ENCODE results near the gene ZNF81. TPM values are rescaled to one million over a fixed set of nuclear protein-coding genes. Genes with fewer than 3 reads are reported as not detected.
"Not testable (repeated sequence)": the region's sequence is repeated elsewhere in the genome, so short reads cannot be mapped to it uniquely, and the experiment has no call there.

ZNF81 gene
- total and polyA plus RNA-seq, 5 experiments from 2014 or later: 1.5 to 13.3 (median 4.8) TPM

- H3K27me3 Mint-ChIP-seq: no peaks in the 10 kb centered on the region
- ATAC-seq (no peak), DNase-seq (no peak)
- POLR2A ChIA-PET: no interaction called here
- H3K4me1 Mint-ChIP-seq: no peaks in the 10 kb centered on the region
- H3K27ac Mint-ChIP-seq: no peak overlapping the region
- H3K9me3 Mint-ChIP-seq: peaks cover 0 to 4% (median 0%) of the 10 kb centered on the region in 9 donors
- no peaks in the 10 kb centered on the region for H3K36me3 Mint-ChIP-seq
- H3K4me3 Mint-ChIP-seq: no peak overlapping the region
These were observed 21.9 kb upstream of the ZNF81 start for GRCh38 chrX:47814851-47815250.

DNA sequence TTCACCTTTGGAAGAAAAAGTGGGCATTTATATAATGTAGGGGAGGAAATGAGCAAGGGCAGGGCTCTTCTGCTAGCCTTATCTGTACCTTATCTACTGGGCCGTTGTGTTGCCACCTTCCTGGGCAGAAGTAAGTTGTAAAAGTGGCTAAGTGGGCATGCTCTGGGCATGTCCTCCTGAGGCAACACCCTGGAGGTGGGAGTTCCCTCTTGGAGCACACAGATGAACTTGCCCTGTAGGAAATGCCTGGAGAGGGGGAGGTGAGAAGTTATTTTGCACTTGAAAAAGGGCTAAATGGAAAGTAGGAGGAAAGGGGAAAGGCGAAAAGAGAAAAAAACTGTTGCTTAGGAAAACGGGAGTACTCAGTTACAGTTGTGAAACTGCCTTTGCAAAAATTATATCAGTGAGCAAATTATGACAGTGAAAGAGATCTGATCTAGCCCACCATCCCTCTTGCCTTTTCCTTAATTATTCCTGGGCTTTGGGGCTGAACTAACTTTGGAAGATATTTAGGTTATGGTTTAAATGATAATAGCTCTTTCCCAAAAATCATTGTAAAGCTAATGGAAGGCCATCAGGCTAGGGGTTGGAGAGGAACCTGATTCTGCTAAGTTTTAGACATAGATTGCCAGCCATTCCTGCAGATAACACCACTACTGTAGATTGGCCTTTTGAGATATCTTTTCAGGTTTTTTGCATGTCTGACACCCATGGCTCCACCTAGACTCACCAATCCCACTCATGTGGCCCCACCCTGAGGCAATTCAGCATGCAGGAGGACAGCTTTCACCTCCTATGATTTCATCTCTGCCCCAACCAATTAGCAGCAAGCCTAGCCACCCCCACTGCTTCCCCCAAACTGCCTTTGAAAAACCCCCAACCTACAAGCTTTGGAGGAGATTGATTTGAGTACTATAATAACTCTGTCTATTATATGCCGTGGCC, 20.5 kb upstream of the ZNF81 start:
- peaks cover 0 to 6% (median 1%) of the 10 kb centered on the region in 4 donors for H3K4me1 Mint-ChIP-seq
- no peak overlapping the region for H3K27ac Mint-ChIP-seq
- no peaks in the 10 kb centered on the region for H3K36me3 Mint-ChIP-seq
- no peak overlapping the region for H3K4me3 Mint-ChIP-seq
- ATAC-seq (no peak), DNase-seq (no peak)
- POLR2A ChIA-PET: no interaction called here
- peaks cover 0 to 4% (median 0%) of the 10 kb centered on the region in 9 donors for H3K9me3 Mint-ChIP-seq
- no peaks in the 10 kb centered on the region for H3K27me3 Mint-ChIP-seq

DNA sequence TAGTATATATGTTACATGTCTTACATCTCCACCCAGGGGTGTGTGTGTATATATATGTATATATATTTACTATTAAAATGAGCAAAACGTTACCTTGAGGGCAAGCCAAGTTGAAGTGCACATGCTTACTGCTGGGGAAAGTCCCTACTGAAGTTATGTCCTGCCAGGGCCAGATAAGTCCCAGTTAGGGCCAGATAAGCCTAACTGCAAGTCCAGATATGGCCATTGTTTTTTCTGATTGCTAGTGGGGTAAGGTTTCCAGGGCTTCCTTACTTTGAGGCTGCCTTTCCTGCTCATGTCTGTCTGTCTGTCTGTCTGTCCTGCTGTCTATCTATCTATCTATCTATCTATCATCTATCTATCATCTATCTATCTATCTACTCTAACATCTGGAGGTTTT, 19.3 kb upstream of the ZNF81 start:
- DNase-seq: no peak
- ATAC-seq: no peak
- peaks cover 0 to 6% (median 1%) of the 10 kb centered on the region in 4 donors for H3K4me1 Mint-ChIP-seq
- no peak overlapping the region for H3K4me3 Mint-ChIP-seq
- no peaks in the 10 kb centered on the region for H3K27me3 Mint-ChIP-seq
- POLR2A ChIA-PET: no interaction called here
- peaks cover 0 to 4% (median 0%) of the 10 kb centered on the region in 9 donors for H3K9me3 Mint-ChIP-seq
- H3K27ac Mint-ChIP-seq: no peak overlapping the region
- H3K36me3 Mint-ChIP-seq: no peaks in the 10 kb centered on the region

DNA sequence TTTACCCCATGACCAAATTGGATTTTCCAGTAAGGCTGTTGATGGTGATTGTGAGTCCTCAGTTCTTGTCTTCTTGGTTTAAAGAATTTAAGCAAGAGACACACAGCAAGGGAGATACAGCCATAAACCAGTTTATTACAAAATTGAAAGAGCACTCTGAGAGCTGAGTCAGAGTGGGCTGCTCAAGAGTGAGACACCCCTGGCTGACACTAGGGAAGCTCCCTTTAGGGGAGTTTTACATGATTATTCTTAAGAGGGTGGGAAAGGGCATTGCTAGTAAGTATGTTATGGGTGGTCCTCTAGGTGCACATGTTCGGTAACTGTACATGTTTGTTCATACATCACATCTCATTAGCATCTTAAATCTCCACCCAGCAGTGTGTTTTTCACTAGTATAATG, 18.8 kb upstream of the ZNF81 start:
- no peaks in the 10 kb centered on the region for H3K27me3 Mint-ChIP-seq
- H3K4me1 Mint-ChIP-seq: peaks cover 3 to 11% (median 5%) of the 10 kb centered on the region in 4 donors
- DNase-seq: no peak
- H3K27ac Mint-ChIP-seq: no peak overlapping the region
- H3K36me3 Mint-ChIP-seq: no peaks in the 10 kb centered on the region
- H3K9me3 Mint-ChIP-seq: peaks cover 0 to 4% (median 0%) of the 10 kb centered on the region in 9 donors
- no peak for ATAC-seq
- H3K4me3 Mint-ChIP-seq: no peak overlapping the region
- POLR2A ChIA-PET: interaction anchor here (0.5 kb wide), 1 partner anchor 604 kb away, joined by 3 read pairs; no protein-coding TSS in a partner anchor

GRCh38 chrX:47828984-47829383, 7.7 kb upstream of the ZNF81 start:
- Mint-ChIP-seq H3K36me3 (no peaks in the 10 kb centered on the region), H3K27ac (no peak overlapping the region), H3K4me1 (peaks cover 0 to 2% (median 0%) of the 10 kb centered on the region in 4 donors), H3K27me3 (no peaks in the 10 kb centered on the region), H3K9me3 (no peaks in the 10 kb centered on the region), H3K4me3 (no peak overlapping the region)
- ATAC-seq (no peak), DNase-seq (no peak)
- POLR2A ChIA-PET: interaction anchor here (0.7 kb wide), 1 partner anchor 708 kb away, joined by 4 read pairs; no protein-coding TSS in a partner anchor

DNA sequence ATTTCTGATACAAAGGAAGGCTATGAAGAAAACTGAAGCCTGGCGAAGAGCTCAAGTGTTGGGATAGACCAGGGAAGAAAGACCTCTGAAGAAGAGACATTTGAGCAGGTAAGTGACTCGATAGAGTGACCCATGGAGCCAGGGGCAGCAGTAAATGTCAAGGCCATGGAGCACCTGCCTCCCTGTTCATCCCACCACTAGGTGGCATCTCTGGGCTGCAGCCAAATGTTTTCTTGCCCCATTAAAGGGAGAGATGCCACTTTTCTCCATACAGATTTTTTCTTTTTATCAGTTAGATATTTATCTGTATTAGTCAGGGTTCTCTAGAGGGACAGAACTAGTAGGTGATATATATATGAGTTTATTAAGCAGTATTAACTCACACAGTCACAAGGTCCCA, 4.9 kb upstream of the ZNF81 start:
- Mint-ChIP-seq H3K4me3 (no peak overlapping the region), H3K9me3 (no peaks in the 10 kb centered on the region), H3K4me1 (peaks cover 4 to 10% (median 6%) of the 10 kb centered on the region in 4 donors), H3K36me3 (no peaks in the 10 kb centered on the region), H3K27ac (no peak overlapping the region), H3K27me3 (no peaks in the 10 kb centered on the region)
- POLR2A ChIA-PET: no interaction called here
- DNase-seq: peak; percentile 10 to 76 (median 47)
- peak in 1 of 2 donors; percentile 28 for ATAC-seq

DNA sequence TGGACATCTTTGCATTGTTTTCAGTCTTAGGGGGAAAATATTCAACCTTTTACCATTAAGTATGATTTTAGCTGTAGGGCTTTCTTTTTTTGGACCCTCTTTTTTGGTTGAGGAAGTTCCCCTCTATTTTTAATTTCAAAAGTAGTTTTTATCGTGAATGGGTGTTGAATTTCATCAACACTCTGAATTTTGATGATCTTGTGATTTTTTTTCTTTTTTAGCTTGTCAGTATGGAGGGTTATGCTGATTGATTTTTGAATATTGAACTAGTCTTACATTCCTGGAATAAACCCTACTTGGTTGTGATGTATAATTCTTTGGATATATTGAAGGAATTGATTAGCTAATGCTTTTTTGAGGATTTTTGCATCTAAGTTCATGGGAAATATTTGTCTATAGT, 1.7 kb downstream of the ZNF81 start:
- H3K4me3 Mint-ChIP-seq: peak overlapping the region in 6 of 10 donors; percentile 14 to 97 (median 35)

GRCh38 chrX:47840111-47840510, 3.4 kb downstream of the ZNF81 start:
- Mint-ChIP-seq H3K27ac (peak overlapping the region in 1 of 10 donors; percentile 53), H3K36me3 (peaks cover 0 to 25% (median 0%) of the 10 kb centered on the region in 3 donors), H3K4me1 (peaks cover 11 to 40% (median 27%) of the 10 kb centered on the region in 4 donors), H3K9me3 (no peaks in the 10 kb centered on the region), H3K4me3 (peak overlapping the region in 1 of 10 donors; percentile 7), H3K27me3 (no peaks in the 10 kb centered on the region)
- no peak for ATAC-seq
- POLR2A ChIA-PET: no interaction called here
- no peak for DNase-seq

More for the DNA sequence above, 1.7 kb downstream of the ZNF81 start:
- ATAC-seq: no peak
- Mint-ChIP-seq H3K36me3 (peaks cover 0 to 16% (median 0%) of the 10 kb centered on the region in 3 donors), H3K4me1 (peaks cover 11 to 37% (median 25%) of the 10 kb centered on the region in 4 donors), H3K9me3 (no peaks in the 10 kb centered on the region), H3K27me3 (no peaks in the 10 kb centered on the region), H3K27ac (peak overlapping the region in 3 of 10 donors; percentile 16 to 98 (median 51))
- DNase-seq: no peak
- POLR2A ChIA-PET: no interaction called here

- H3K4me3 Mint-ChIP-seq: peak overlapping the region in 1 of 10 donors; percentile 26
- H3K27ac Mint-ChIP-seq: no peak overlapping the region
- H3K36me3 Mint-ChIP-seq: peaks cover 0 to 51% (median 11%) of the 10 kb centered on the region in 3 donors
These were observed 6.7 kb downstream of the ZNF81 start for GRCh38 chrX:47843363-47843762.

DNA sequence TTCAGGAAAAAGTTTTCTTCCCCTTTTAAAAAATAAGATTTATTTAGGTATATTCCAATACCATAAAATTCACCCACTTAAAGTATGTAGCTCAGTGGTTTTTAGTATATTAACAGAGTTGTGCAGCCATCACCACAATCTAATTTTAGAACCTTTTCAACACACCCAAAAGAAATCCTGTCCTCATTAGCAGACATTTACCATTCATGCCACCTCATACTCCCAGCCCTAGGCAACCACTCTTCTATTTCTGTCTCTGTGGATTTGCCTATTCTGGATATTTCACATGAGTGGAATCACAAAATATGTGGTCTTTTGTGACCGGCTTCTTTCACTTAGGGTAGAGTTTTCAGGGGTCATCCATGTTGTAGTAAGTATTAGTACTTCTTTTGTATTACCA, 7.4 kb downstream of the ZNF81 start:
- DNase-seq: no peak
- no peak for ATAC-seq
- no peaks in the 10 kb centered on the region for H3K9me3 Mint-ChIP-seq
- peaks cover 0 to 55% (median 11%) of the 10 kb centered on the region in 3 donors for H3K36me3 Mint-ChIP-seq
- peaks cover 4 to 16% (median 12%) of the 10 kb centered on the region in 4 donors for H3K4me1 Mint-ChIP-seq
- POLR2A ChIA-PET: no interaction called here
- H3K4me3 Mint-ChIP-seq: no peak overlapping the region
- no peaks in the 10 kb centered on the region for H3K27me3 Mint-ChIP-seq
- H3K27ac Mint-ChIP-seq: no peak overlapping the region

More at GRCh38 chrX:47843363-47843762, 6.7 kb downstream of the ZNF81 start:
- H3K9me3 Mint-ChIP-seq: no peaks in the 10 kb centered on the region
- peaks cover 4 to 21% (median 13%) of the 10 kb centered on the region in 4 donors for H3K4me1 Mint-ChIP-seq
- H3K27me3 Mint-ChIP-seq: no peaks in the 10 kb centered on the region
- DNase-seq (no peak), ATAC-seq (no peak)
- POLR2A ChIA-PET: no interaction called here

DNA sequence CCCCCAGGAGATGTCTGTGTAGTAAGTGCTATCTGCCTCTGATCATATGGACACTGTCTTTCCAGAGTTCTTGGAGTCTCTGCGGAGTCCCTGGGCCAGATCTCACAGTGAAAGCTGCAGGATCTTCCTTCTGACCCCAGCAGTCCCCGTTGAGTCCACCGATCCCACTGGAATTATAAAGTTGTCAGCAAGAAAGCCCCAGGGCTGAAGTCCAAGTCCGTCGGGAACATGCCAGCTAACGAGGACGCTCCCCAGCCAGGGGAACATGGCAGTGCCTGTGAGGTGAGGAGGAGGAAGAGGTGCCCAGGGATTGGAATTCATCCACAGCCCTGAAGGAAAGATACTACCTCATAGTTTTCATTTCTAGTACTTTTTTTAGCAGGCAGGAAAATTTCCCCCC, 9.3 kb downstream of the ZNF81 start:
- H3K4me1 Mint-ChIP-seq: peaks cover 6 to 12% (median 10%) of the 10 kb centered on the region in 4 donors
- peaks cover 0 to 64% (median 11%) of the 10 kb centered on the region in 3 donors for H3K36me3 Mint-ChIP-seq
- no peaks in the 10 kb centered on the region for H3K27me3 Mint-ChIP-seq
- POLR2A ChIA-PET: interaction anchor here (0.9 kb wide), 1 partner anchor 9 kb away, joined by 3 read pairs; the partner anchor contains the start of gene ZNF81
- no peak overlapping the region for H3K4me3 Mint-ChIP-seq
- H3K27ac Mint-ChIP-seq: no peak overlapping the region
- H3K9me3 Mint-ChIP-seq: no peaks in the 10 kb centered on the region
- no peak for DNase-seq
- no peak for ATAC-seq

DNA sequence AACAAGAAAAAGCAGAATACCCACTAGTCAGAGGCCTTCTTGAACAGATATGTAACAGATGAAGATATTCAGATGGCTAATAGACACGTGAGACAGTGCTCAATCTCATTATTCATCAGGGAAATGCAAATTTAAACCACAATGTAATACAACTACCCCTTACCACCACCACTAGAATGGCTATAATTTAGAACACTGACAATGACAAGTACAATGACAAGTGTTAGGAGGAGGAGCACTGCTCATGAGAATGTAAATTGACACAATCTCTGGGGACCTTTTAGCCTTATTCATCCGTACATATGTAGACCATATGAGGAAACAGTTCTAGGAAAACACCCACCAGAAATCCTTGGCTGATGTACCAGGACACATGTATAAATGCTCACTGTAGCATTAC, 13.1 kb downstream of the ZNF81 start:
- DNase-seq: no peak
- POLR2A ChIA-PET: no interaction called here
- H3K36me3 Mint-ChIP-seq: peaks cover 0 to 67% (median 11%) of the 10 kb centered on the region in 3 donors
- no peaks in the 10 kb centered on the region for H3K9me3 Mint-ChIP-seq
- H3K4me1 Mint-ChIP-seq: peaks cover 6 to 11% (median 7%) of the 10 kb centered on the region in 4 donors
- no peaks in the 10 kb centered on the region for H3K27me3 Mint-ChIP-seq
- no peak overlapping the region for H3K4me3 Mint-ChIP-seq
- no peak for ATAC-seq
- no peak overlapping the region for H3K27ac Mint-ChIP-seq

DNA sequence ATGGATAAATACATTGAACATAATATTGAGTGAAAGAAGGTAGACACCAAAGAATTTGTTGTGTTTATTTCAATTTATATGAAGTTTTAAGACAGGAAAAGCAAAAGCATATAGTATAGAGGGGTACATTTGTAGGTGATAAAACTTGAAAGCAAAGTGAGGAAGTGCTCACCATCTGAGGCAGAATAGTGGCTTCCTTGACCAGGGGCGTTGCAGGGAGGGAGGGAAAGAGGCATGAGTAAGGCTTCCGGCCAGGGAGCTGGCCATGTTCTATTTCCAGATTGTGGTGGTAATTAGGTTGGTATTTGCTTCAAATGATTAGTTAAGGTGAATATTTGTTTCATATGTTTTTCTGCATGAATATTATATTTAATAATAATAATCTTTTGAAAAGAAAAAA, 13.7 kb downstream of the ZNF81 start:
- peaks cover 5 to 11% (median 7%) of the 10 kb centered on the region in 4 donors for H3K4me1 Mint-ChIP-seq

More for the DNA sequence above, 13.7 kb downstream of the ZNF81 start:
- H3K27me3 Mint-ChIP-seq, DNase-seq, POLR2A ChIA-PET, H3K4me3 Mint-ChIP-seq, H3K27ac Mint-ChIP-seq, H3K9me3 Mint-ChIP-seq, ATAC-seq: not testable (repeated sequence)
- H3K36me3 Mint-ChIP-seq: peaks cover 0 to 63% (median 11%) of the 10 kb centered on the region in 3 donors
